Renal pelvis (tissue), 4 donors: ENCODE measurements around the gene FAM237B. TPM values are rescaled to one million over a fixed set of nuclear protein-coding genes. Genes with fewer than 3 reads are reported as not detected.

Experiments
- DNase-seq: peaks from one replicate; pipeline ENCODE4 v3.0.0-alpha.2; 2013
- polyA plus RNA-seq, 3 donors: library from polyadenylated mRNA; unstranded; fragments of 120-200 nt; gene quantifications; one replicate each; pipeline ENCODE4 v1.2.1, GENCODE V29; 2013; ENCODE audit not compliant: insufficient read length in 3 of 3

The FAM237B gene
- polyA plus RNA-seq, 3 donors, result 0.33 to 0.96 (median 0.68) TPM

DNA sequence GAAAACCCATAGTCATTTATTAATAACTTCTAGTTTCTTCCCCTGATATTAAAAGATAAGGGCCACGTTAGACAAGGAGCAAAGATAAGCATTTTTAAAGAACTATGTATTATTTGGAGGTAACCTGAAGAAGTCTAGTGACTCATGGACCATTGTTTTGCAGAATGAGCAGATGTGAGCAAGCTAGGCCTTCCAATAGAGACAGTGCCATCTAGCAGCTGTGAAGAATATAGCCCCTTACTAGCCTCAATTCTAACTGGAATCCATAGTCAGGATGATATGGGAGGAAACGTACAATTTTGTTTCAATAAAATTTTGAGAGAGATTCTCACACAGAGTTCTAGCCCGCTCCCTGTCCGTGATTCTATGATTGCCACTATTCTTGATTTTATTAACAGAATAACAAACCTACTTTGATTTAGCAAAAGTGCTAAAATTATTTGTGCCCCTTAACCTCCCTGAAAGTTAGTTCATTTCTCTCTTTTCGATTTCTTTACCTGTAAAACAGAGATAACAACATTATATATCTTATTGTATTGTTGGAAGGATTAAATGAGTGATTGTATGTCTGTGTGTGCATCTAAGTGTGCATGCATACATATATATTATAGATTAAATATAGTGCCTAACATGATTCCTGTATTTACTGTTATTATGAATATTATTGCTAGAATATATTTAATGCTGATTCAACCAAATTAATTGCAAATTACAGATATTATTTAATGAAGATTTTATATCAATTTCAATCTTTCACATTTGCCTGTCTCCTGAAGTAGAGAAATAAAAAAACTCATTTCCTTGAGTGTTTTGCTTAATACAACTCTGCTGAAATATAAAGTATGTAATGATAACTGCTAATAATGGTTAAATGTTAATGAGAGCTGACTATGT, 22.7 kb downstream of the FAM237B start:
- no peak for DNase-seq

- DNase-seq, result no peak
Measured at GRCh38 chr7:90290244-90291113, 30.6 kb downstream of the FAM237B start.

DNA sequence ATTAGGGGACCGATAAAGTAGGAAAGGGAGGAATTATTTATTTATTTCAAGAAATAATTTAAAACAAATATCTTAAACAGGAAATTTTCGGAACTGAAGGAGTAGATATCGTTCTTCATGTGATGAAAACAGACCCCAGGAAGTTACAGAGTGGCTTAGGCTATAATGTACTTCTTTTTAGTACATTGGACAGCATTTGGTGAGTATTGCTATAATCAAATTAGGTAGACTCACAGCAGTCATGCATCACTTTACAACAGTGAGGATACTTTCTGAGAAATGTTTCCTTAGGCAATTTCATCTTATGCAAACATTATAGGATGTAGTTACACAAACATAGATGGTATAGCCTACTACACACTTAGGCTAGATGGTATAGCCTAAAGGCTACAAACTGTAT, 33.0 kb downstream of the FAM237B start:
- DNase-seq, result no peak

GRCh38 chr7:90276033-90276728, 44.9 kb downstream of the FAM237B start:
- DNase-seq, result no peak

- DNase-seq, result no peak
Measured at GRCh38 chr7:90274161-90274560, 46.9 kb downstream of the FAM237B start.

DNA sequence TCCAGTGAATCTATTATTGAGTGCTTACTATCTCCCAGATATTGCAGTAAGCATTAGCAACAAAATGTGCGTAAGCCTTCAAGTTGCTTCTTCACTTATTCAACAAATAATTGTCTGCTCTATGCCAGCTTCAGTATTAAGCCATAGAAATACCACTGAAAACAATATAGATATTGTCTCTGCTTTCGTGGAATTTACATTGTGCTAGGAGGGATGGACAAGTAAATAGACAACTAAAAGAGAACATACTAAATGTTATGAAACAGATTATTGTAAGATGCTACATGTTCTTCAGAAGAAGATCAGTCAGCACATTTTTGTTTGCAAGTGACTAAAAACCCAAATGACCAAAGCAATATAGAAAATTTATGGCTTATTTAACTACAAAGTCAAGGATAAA, 48.9 kb downstream of the FAM237B start:
- DNase-seq, result no peak

GRCh38 chr7:90271753-90272152, 49.4 kb downstream of the FAM237B start:
- no peak for DNase-seq

- no peak for DNase-seq
Measured at GRCh38 chr7:90270431-90271178, 50.5 kb downstream of the FAM237B start.

GRCh38 chr7:90269163-90269562, 51.9 kb downstream of the FAM237B start:
- no peak for DNase-seq

GRCh38 chr7:90267263-90267858, 53.7 kb downstream of the FAM237B start:
- DNase-seq, result no peak

DNA sequence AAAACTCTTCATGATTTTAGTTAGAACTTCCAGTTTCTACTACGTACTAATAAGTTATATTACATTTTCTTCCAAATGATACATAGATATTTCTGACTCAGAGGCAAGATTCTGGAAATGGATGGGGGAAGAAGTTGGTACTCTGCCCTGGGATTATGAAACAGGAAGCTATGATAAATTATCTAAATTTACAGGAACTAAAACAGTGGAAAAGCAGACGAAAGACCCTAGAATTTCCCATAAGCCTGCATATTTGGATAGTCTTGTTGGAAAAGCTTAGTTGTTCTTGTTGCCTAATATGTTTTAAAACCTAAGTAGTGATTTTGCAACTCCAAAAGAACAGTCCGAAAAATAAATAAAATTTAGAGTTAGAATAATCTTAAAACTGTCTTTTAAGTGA, 54.3 kb downstream of the FAM237B start:
- no peak for DNase-seq

Other genes with a start within 250 kb of the FAM237B start
- 10 to 100 TPM; 10.7 to 14.0 (median 13.3) TPM for gene STEAP1, start 166.8 kb downstream of the FAM237B start, polyA plus RNA-seq
- 10 to 100 TPM; 11.3 to 18.9 (median 15.5) TPM for gene STEAP2, start 109.6 kb downstream of the FAM237B start, polyA plus RNA-seq
- 10 to 100 TPM; 12.4 to 27.3 (median 20.8) TPM for gene CFAP69, start 76.1 kb downstream of the FAM237B start, polyA plus RNA-seq
- gene GTPBP10, start 25.4 kb upstream of the FAM237B start, polyA plus RNA-seq, result 10 to 100 TPM; 22.3 to 30.6 (median 27.0) TPM
- 10 to 100 TPM; 39.7 to 56.7 (median 56.1) TPM for gene CLDN12, start 82.2 kb upstream of the FAM237B start, polyA plus RNA-seq
- under 1 TPM in 1 of 3 donors, not detected in 2; 0.70 TPM for gene PTTG1IP2, start 148.3 kb upstream of the FAM237B start, polyA plus RNA-seq